Stomach (tissue), 4 donors: ENCODE data around the gene PNKP.

Source experiments
- POLR2A ChIP-seq, 4 donors: fragments of 450-650 bp; IDR thresholded peaks; one replicate each; pipeline ENCODE4 v1.6.1; 2016; ENCODE audit warnings: antibody characterized with exemption in 4 of 4, control low read depth in 2 of 4, mild to moderate bottlenecking in 1 of 4, moderate library complexity in 1 of 4
- POLR2AphosphoS5 ChIP-seq, 3 donors: sonication (generic); formaldehyde crosslinking; IDR thresholded peaks; one replicate each; pipeline ENCODE4 v1.6.1; 2016; ENCODE audit warnings: antibody characterized with exemption in 3 of 3
- TF ChIP-seq, protein P1 (sequence below), 7 experiments: fragments of 450-650 bp in 4 of 7; fragments of 200-600 bp in 3 of 7; sonication (generic) in 3 of 7; IDR thresholded peaks; one replicate each; pipeline ENCODE4 v1.5.1; 2016 to 2019; ENCODE audit warnings: antibody characterized with exemption in 7 of 7, control low read depth in 2 of 7, mild to moderate bottlenecking in 1 of 7

GRCh38 chr19:49894011-49894664 lies 26.8 kb upstream of the PNKP start:
- TF ChIP-seq, protein P1, sequence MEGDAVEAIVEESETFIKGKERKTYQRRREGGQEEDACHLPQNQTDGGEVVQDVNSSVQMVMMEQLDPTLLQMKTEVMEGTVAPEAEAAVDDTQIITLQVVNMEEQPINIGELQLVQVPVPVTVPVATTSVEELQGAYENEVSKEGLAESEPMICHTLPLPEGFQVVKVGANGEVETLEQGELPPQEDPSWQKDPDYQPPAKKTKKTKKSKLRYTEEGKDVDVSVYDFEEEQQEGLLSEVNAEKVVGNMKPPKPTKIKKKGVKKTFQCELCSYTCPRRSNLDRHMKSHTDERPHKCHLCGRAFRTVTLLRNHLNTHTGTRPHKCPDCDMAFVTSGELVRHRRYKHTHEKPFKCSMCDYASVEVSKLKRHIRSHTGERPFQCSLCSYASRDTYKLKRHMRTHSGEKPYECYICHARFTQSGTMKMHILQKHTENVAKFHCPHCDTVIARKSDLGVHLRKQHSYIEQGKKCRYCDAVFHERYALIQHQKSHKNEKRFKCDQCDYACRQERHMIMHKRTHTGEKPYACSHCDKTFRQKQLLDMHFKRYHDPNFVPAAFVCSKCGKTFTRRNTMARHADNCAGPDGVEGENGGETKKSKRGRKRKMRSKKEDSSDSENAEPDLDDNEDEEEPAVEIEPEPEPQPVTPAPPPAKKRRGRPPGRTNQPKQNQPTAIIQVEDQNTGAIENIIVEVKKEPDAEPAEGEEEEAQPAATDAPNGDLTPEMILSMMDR (IDR thresholded peaks at IDR 0.05): no peak
- TF ChIP-seq POLR2A (IDR thresholded peaks at IDR 0.05): no peak
- no peak for TF ChIP-seq POLR2AphosphoS5 (IDR thresholded peaks at IDR 0.05)
